HG03066 (cell line): ENCODE measurements around the gene IDI1.

Experiments
- ATAC-seq: cut with Tn5 transposase; IDR thresholded peaks from one replicate; pipeline ENCODE4 v1.9.1; 2021; ENCODE audit warnings: low read depth; ENCODE audit not compliant: unreplicated experiment

The IDI1 gene

GRCh38 chr10:996031-996430, 52.9 kb downstream of the IDI1 start:
- no peak for ATAC-seq

- ATAC-seq = no peak
These were observed 53.4 kb downstream of the IDI1 start for GRCh38 chr10:995559-995926.

- no peak for ATAC-seq
These were observed 53.9 kb downstream of the IDI1 start for GRCh38 chr10:994836-995558.

- no peak for ATAC-seq
These were observed 56.0 kb downstream of the IDI1 start for GRCh38 chr10:992871-993270.

- no peak for ATAC-seq
These were observed 56.5 kb downstream of the IDI1 start for GRCh38 chr10:992467-992866.

GRCh38 chr10:990808-991207, 58.1 kb downstream of the IDI1 start:
- no peak for ATAC-seq
